ENCODE results near the gene ATP6V1F.

DNA sequence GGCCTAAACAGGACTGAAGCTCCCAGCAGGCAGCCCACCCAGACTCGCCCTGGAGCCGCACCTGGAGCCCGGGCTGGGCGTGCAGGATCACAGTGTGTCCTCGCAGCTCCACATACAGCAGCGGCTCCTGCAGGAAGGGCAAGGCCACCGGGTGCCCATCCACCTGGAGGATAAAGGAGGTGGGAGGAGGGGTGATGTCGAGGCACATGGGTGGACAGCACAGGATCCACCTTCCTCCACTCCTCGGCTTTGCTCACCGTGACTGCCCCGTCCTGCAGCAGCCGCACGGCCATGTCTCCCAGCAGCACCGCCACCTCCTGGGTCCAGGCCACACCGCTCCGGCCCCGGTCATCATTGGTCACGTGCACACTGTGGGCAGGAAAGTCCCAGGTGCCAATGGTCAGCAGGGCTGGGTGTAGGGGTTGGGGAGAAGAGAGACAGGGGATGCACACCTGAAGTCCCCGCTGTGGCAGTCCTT is 16.8 kb downstream of the ATP6V1F start:
- TF ChIP-seq EZH2 (IDR thresholded peaks at IDR 0.05; ENCODE audit: low read depth) = no peak
- TF ChIP-seq, protein P1, sequence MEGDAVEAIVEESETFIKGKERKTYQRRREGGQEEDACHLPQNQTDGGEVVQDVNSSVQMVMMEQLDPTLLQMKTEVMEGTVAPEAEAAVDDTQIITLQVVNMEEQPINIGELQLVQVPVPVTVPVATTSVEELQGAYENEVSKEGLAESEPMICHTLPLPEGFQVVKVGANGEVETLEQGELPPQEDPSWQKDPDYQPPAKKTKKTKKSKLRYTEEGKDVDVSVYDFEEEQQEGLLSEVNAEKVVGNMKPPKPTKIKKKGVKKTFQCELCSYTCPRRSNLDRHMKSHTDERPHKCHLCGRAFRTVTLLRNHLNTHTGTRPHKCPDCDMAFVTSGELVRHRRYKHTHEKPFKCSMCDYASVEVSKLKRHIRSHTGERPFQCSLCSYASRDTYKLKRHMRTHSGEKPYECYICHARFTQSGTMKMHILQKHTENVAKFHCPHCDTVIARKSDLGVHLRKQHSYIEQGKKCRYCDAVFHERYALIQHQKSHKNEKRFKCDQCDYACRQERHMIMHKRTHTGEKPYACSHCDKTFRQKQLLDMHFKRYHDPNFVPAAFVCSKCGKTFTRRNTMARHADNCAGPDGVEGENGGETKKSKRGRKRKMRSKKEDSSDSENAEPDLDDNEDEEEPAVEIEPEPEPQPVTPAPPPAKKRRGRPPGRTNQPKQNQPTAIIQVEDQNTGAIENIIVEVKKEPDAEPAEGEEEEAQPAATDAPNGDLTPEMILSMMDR (conservative IDR thresholded peaks at IDR 0.05) = no peak

All from PC-9 (cell line).